SK-N-SH treated with all-trans-retinoic acid at 6 μM for 48 hours (cell line): ENCODE data around the gene FRMD4B.
A peak's percentile ranks its signal among the peaks of the same experiment; 100 is the strongest.

Source experiments
- ATAC-seq: fragments of 200-7000 bp; cut with Tn5 transposase; 3 replicates; pipeline ENCODE4 v1.9.1; 2020; ENCODE audit warnings: mild to moderate bottlenecking, moderate library complexity
- ARNTL ChIP-seq: fragments of 450-650 bp; formaldehyde crosslinking; IDR thresholded peaks from 2 replicates; pipeline ENCODE4 v1.5.0; 2020; ENCODE audit warnings: low read depth, mild to moderate bottlenecking, moderate library complexity, borderline replicate concordance
- BACH2 ChIP-seq: fragments of 250-450 bp; sonication (Bioruptor Pico); IDR thresholded peaks from 2 replicates; pipeline ENCODE4 v1.9.0; 2021; ENCODE audit warnings: mild to moderate bottlenecking, borderline replicate concordance
- CSDC2 ChIP-seq: fragments of 250-450 bp; sonication (Bioruptor Pico); IDR thresholded peaks from 2 replicates; pipeline ENCODE4 v1.5.0; 2020; ENCODE audit warnings: mild to moderate bottlenecking, moderate library complexity
- CSRNP3 ChIP-seq: fragments of 250-450 bp; sonication (Bioruptor Pico); IDR thresholded peaks from 2 replicates; pipeline ENCODE4 v1.5.1; 2021; ENCODE audit warnings: mild to moderate bottlenecking, moderate library complexity
- ESRRG ChIP-seq: fragments of 250-450 bp; sonication (Bioruptor Pico); IDR thresholded peaks from 2 replicates; pipeline ENCODE4 v1.6.1; 2021; ENCODE audit warnings: mild to moderate bottlenecking
- ISL1 ChIP-seq: fragments of 250-450 bp; sonication (Bioruptor Pico); IDR thresholded peaks from 2 replicates; pipeline ENCODE4 v2.1.2; 2022; ENCODE audit warnings: mild to moderate bottlenecking, moderate library complexity
- OSR1 ChIP-seq: fragments of 250-450 bp; sonication (Bioruptor Pico); IDR thresholded peaks from 2 replicates; pipeline ENCODE4 v1.8.0; 2022; ENCODE audit warnings: moderate library complexity, mild to moderate bottlenecking, inconsistent platforms
- PPARA ChIP-seq: fragments of 250-450 bp; sonication (Bioruptor Pico); IDR thresholded peaks from 2 replicates; pipeline ENCODE4 v1.5.0; 2020; ENCODE audit warnings: mild to moderate bottlenecking, borderline replicate concordance
- RARB ChIP-seq: fragments of 250-450 bp; sonication (Bioruptor Pico); IDR thresholded peaks from 2 replicates; pipeline ENCODE4 v1.8.0; 2021; ENCODE audit warnings: mild to moderate bottlenecking, moderate library complexity
- SNAI2 ChIP-seq: fragments of 250-450 bp; sonication (Bioruptor Pico); IDR thresholded peaks from 2 replicates; pipeline ENCODE4 v1.5.0; 2020; ENCODE audit warnings: mild to moderate bottlenecking, moderate library complexity
- TCF4 ChIP-seq: fragments of 250-450 bp; sonication (Bioruptor Pico); IDR thresholded peaks from 2 replicates; pipeline ENCODE4 v1.8.0; 2021; ENCODE audit warnings: mild to moderate bottlenecking, moderate library complexity, borderline replicate concordance
- ZFP3 ChIP-seq: fragments of 250-450 bp; sonication (Bioruptor Pico); IDR thresholded peaks from 2 replicates; pipeline ENCODE4 v1.5.0; 2020; ENCODE audit warnings: mild to moderate bottlenecking, moderate library complexity
- ZFP30 ChIP-seq: fragments of 450-650 bp; formaldehyde crosslinking; IDR thresholded peaks from 2 replicates; pipeline ENCODE4 v1.5.0; 2022; ENCODE audit warnings: mild to moderate bottlenecking, moderate library complexity
- ZNF565 ChIP-seq: fragments of 450-650 bp; formaldehyde crosslinking; conservative IDR thresholded peaks from 2 replicates; pipeline ENCODE4 v1.5.0; 2020; ENCODE audit warnings: low read depth, mild to moderate bottlenecking, moderate library complexity
- ZNF70 ChIP-seq: fragments of 450-650 bp; formaldehyde crosslinking; IDR thresholded peaks from 2 replicates; pipeline ENCODE4 v1.5.0; 2020; ENCODE audit warnings: mild to moderate bottlenecking, moderate library complexity
- ZNF8 ChIP-seq: fragments of 450-650 bp; formaldehyde crosslinking; IDR thresholded peaks from 2 replicates; pipeline ENCODE4 v1.5.0; 2020; ENCODE audit warnings: mild to moderate bottlenecking, moderate library complexity
- TF ChIP-seq, protein P1 (sequence below): fragments of 250-450 bp; sonication (Bioruptor Pico); IDR thresholded peaks from 2 replicates; pipeline ENCODE4 v1.8.0; 2020; ENCODE audit warnings: mild to moderate bottlenecking, moderate library complexity, borderline replicate concordance
- TF ChIP-seq, protein P2 (sequence below): fragments of 250-450 bp; sonication (Bioruptor Pico); IDR thresholded peaks from 2 replicates; pipeline ENCODE4 v1.5.1; 2020; ENCODE audit warnings: low read depth, mild to moderate bottlenecking, moderate library complexity
- TF ChIP-seq, protein P3 (sequence below): fragments of 250-450 bp; sonication (Bioruptor Pico); IDR thresholded peaks from 2 replicates; pipeline ENCODE4 v1.5.0; 2020; ENCODE audit warnings: mild to moderate bottlenecking, moderate library complexity

FRMD4B gene

DNA sequence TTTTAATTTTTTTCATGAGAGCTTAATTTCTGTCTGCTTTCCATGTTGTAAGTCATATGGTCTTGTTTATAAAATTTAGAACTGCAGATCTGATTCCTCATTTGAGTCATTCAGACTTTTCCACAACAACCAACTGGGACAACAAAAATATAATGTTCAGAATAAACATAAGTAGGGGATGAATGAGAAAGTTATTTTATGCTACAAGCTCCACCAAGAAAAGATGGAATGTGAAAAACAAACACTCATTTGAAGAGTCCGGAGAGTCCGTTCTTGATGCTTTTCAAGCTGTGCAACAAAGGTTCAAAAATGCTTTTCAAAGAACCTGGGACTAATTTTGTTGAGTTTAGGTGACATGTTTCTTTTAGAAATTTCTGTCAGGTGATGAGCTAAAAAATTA, 9.2 kb downstream of the FRMD4B start (continued):
- TF ChIP-seq CSRNP3 (no peak), ZNF8 (CRISPR knock-in tag) (no peak), ZFP30 (no peak), TCF4 (CRISPR knock-in tag) (no peak), CSDC2 (CRISPR knock-in tag) (no peak), RARB (no peak), PPARA (CRISPR knock-in tag) (no peak)
- TF ChIP-seq, protein P1, sequence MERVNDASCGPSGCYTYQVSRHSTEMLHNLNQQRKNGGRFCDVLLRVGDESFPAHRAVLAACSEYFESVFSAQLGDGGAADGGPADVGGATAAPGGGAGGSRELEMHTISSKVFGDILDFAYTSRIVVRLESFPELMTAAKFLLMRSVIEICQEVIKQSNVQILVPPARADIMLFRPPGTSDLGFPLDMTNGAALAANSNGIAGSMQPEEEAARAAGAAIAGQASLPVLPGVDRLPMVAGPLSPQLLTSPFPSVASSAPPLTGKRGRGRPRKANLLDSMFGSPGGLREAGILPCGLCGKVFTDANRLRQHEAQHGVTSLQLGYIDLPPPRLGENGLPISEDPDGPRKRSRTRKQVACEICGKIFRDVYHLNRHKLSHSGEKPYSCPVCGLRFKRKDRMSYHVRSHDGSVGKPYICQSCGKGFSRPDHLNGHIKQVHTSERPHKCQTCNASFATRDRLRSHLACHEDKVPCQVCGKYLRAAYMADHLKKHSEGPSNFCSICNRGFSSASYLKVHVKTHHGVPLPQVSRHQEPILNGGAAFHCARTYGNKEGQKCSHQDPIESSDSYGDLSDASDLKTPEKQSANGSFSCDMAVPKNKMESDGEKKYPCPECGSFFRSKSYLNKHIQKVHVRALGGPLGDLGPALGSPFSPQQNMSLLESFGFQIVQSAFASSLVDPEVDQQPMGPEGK (CRISPR knock-in tag): no peak

GRCh38 chr3:69371816-69372215, 14.1 kb downstream of the FRMD4B start:
- TF ChIP-seq CSDC2 (CRISPR knock-in tag) (no peak), ARNTL (CRISPR knock-in tag) (no peak), ZNF565 (CRISPR knock-in tag) (no peak), RARB (no peak), CSRNP3 (no peak), ESRRG (CRISPR knock-in tag) (no peak), PPARA (CRISPR knock-in tag) (no peak), ZFP3 (CRISPR knock-in tag) (no peak), TCF4 (CRISPR knock-in tag) (no peak), SNAI2 (CRISPR knock-in tag) (no peak), ZNF8 (CRISPR knock-in tag) (no peak), ISL1 (CRISPR knock-in tag) (no peak)
- TF ChIP-seq, protein P2, sequence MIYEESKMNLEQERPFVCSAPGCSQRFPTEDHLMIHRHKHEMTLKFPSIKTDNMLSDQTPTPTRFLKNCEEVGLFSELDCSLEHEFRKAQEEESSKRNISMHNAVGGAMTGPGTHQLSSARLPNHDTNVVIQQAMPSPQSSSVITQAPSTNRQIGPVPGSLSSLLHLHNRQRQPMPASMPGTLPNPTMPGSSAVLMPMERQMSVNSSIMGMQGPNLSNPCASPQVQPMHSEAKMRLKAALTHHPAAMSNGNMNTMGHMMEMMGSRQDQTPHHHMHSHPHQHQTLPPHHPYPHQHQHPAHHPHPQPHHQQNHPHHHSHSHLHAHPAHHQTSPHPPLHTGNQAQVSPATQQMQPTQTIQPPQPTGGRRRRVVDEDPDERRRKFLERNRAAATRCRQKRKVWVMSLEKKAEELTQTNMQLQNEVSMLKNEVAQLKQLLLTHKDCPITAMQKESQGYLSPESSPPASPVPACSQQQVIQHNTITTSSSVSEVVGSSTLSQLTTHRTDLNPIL (CRISPR knock-in tag): no peak
- TF ChIP-seq, protein P3, sequence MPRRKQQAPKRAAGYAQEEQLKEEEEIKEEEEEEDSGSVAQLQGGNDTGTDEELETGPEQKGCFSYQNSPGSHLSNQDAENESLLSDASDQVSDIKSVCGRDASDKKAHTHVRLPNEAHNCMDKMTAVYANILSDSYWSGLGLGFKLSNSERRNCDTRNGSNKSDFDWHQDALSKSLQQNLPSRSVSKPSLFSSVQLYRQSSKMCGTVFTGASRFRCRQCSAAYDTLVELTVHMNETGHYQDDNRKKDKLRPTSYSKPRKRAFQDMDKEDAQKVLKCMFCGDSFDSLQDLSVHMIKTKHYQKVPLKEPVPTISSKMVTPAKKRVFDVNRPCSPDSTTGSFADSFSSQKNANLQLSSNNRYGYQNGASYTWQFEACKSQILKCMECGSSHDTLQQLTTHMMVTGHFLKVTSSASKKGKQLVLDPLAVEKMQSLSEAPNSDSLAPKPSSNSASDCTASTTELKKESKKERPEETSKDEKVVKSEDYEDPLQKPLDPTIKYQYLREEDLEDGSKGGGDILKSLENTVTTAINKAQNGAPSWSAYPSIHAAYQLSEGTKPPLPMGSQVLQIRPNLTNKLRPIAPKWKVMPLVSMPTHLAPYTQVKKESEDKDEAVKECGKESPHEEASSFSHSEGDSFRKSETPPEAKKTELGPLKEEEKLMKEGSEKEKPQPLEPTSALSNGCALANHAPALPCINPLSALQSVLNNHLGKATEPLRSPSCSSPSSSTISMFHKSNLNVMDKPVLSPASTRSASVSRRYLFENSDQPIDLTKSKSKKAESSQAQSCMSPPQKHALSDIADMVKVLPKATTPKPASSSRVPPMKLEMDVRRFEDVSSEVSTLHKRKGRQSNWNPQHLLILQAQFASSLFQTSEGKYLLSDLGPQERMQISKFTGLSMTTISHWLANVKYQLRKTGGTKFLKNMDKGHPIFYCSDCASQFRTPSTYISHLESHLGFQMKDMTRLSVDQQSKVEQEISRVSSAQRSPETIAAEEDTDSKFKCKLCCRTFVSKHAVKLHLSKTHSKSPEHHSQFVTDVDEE (CRISPR knock-in tag): no peak
- no peak for ATAC-seq

GRCh38 chr3:69370901-69371301, 15.0 kb downstream of the FRMD4B start:
- TF ChIP-seq ZNF70 (CRISPR knock-in tag): no peak
- TF ChIP-seq OSR1 (CRISPR knock-in tag): no peak
- TF ChIP-seq TCF4 (CRISPR knock-in tag): no peak
- TF ChIP-seq ZNF8 (CRISPR knock-in tag): no peak

DNA sequence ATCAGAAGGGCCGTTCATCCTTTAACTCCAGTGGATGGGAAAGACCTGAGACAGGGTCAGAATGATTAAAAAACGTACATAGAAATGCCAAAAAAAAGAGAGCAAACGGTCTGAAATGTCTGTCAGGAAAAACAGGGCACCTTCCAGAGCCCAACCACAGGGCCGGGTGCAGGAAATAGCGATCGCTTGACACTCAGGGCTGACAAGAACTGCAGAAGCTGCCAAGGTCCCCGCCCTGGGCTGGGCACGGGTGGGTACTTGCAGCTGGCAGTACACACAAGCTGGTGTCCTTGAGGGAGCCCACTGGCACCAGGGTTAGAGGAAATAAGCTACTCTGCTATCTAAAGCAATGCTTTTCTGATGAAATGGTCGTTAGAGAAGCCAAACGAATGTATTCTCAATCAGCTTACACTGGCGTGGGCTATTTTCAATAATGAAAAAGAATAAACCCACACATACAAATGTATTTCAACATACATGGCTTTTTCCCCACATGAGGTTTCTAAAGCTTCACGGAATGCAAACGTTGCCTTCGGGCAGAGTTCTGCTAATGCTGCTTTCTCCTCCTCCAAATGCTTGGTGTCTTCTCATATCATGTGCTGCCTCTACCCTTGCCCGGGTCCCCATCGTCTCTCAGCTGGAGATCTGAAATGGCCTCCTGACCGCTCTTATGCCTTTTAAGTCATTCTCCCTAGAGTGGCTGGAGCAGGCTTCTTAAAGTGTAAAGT, 15.6 kb downstream of the FRMD4B start:
- ATAC-seq: no peak
- TF ChIP-seq RARB (no peak), ARNTL (CRISPR knock-in tag) (no peak), ZNF8 (CRISPR knock-in tag) (no peak), CSRNP3 (no peak), ZFP30 (no peak), ISL1 (CRISPR knock-in tag) (no peak), BACH2 (CRISPR knock-in tag) (no peak)
- TF ChIP-seq, protein P2 (CRISPR knock-in tag): no peak
- TF ChIP-seq, protein P3 (CRISPR knock-in tag): no peak

More at GRCh38 chr3:69370901-69371301, 15.0 kb downstream of the FRMD4B start:
- ATAC-seq: peak; percentile 40; the same call in 1 of the 3 replicates
